HG02840 (cell line): ENCODE data around the gene ENTHD1.

Source experiments
- ATAC-seq: cut with Tn5 transposase; IDR thresholded peaks from one replicate; pipeline ENCODE4 v1.9.1; 2021; ENCODE audit warnings: mild to moderate bottlenecking, moderate library complexity, moderate number of reproducible peaks; ENCODE audit not compliant: unreplicated experiment, low FRiP score

The ENTHD1 gene

GRCh38 chr22:39700565-39700964 is 193.0 kb downstream of the ENTHD1 start:
- no peak for ATAC-seq

- no peak for ATAC-seq
Measured at GRCh38 chr22:39699631-39700360, 193.8 kb downstream of the ENTHD1 start.

- no peak for ATAC-seq
Measured at GRCh38 chr22:39697790-39698430, 195.7 kb downstream of the ENTHD1 start.

- no peak for ATAC-seq
Measured at GRCh38 chr22:39693943-39694500, 199.5 kb downstream of the ENTHD1 start.
